Tongue (tissue), 2 donors: ENCODE measurements around the gene TRIM62. TPM values are rescaled to one million over a fixed set of nuclear protein-coding genes. Genes with fewer than 3 reads are reported as not detected.
"Not testable (repeated sequence)": the region's sequence is repeated elsewhere in the genome, so short reads cannot be mapped to it uniquely, and the experiment has no call there.

ENCODE experiments used
- DNase-seq: peaks from one replicate; pipeline ENCODE4 v3.0.0-alpha.2; 2015
- total RNA-seq: library from RNA; depleted of rRNA; stranded (reverse); fragments of >200 nt; gene quantifications from one replicate; pipeline ENCODE4 v1.2.3, GENCODE V29; 2014

Gene TRIM62
- total RNA-seq, 1 donor from 2014 or later: 4.4 TPM

GRCh38 chr1:33158366-33158765 is 23.5 kb downstream of the TRIM62 start:
- DNase-seq: no peak

GRCh38 chr1:33157131-33157530 is 24.7 kb downstream of the TRIM62 start:
- DNase-seq: no peak

- DNase-seq: peak; percentile 57
Observed at GRCh38 chr1:33155877-33156538, 25.8 kb downstream of the TRIM62 start.

- no peak for DNase-seq
Observed at GRCh38 chr1:33153650-33154049, 28.2 kb downstream of the TRIM62 start.

- peak; percentile 71 for DNase-seq
Observed at GRCh38 chr1:33152685-33153432, 29.0 kb downstream of the TRIM62 start.

GRCh38 chr1:33151116-33151515 is 30.7 kb downstream of the TRIM62 start:
- DNase-seq: no peak

- no peak for DNase-seq
Observed at GRCh38 chr1:33150522-33150921, 31.3 kb downstream of the TRIM62 start.

GRCh38 chr1:33149453-33150190 is 32.2 kb downstream of the TRIM62 start:
- no peak for DNase-seq

- DNase-seq: no peak
Observed at GRCh38 chr1:33148615-33149014, 33.2 kb downstream of the TRIM62 start.

- DNase-seq: no peak
Observed at GRCh38 chr1:33147997-33148314, 33.9 kb downstream of the TRIM62 start.

- DNase-seq: no peak
Observed at GRCh38 chr1:33147275-33147996, 34.4 kb downstream of the TRIM62 start.

GRCh38 chr1:33146003-33146402 is 35.8 kb downstream of the TRIM62 start:
- peak; percentile 63 for DNase-seq

- no peak for DNase-seq
Observed at GRCh38 chr1:33143698-33144097, 38.1 kb downstream of the TRIM62 start.

- peak; percentile 79 for DNase-seq
Observed at GRCh38 chr1:33143176-33143575, 38.7 kb downstream of the TRIM62 start.

GRCh38 chr1:33142483-33143064 is 39.3 kb downstream of the TRIM62 start:
- no peak for DNase-seq

GRCh38 chr1:33141781-33142180 is 40.1 kb downstream of the TRIM62 start:
- no peak for DNase-seq

- DNase-seq: no peak
Observed at GRCh38 chr1:33141216-33141615, 40.6 kb downstream of the TRIM62 start.

GRCh38 chr1:33140153-33141149 is 41.4 kb downstream of the TRIM62 start:
- no peak for DNase-seq

GRCh38 chr1:33137800-33138199 is 44.0 kb downstream of the TRIM62 start:
- DNase-seq: peak; percentile 78

GRCh38 chr1:33136041-33136440 is 45.8 kb downstream of the TRIM62 start:
- DNase-seq: not testable (repeated sequence)
